Karpas-422 (cell line): ENCODE results near the gene POMP. TPM values are rescaled to one million over a fixed set of nuclear protein-coding genes. Genes with fewer than 3 reads are reported as not detected.

ENCODE experiments used
- DNase-seq: peaks from one replicate; pipeline ENCODE4 v3.0.0-alpha.2; 2015
- H2AFZ ChIP-seq: fragments of 200-600 bp; sonication (generic); 2 replicates; pipeline ENCODE4 v1.6.1; 2014; ENCODE audit warnings: antibody characterized with exemption, low read length, mixed read lengths
- H3K27ac ChIP-seq: fragments of 200-600 bp; sonication (generic); 2 replicates; pipeline ENCODE4 v1.5.1; 2014; ENCODE audit warnings: mild to moderate bottlenecking, low read length, moderate library complexity
- H3K27me3 ChIP-seq: fragments of 200-600 bp; sonication (generic); 2 replicates; pipeline ENCODE4 v1.6.1; 2014; ENCODE audit warnings: low read length, mixed read lengths
- H3K36me3 ChIP-seq: fragments of 200-600 bp; sonication (generic); 2 replicates; pipeline ENCODE4 v1.6.1; 2014; ENCODE audit warnings: low read length, mixed read lengths; ENCODE audit not compliant: insufficient read depth
- H3K4me1 ChIP-seq: fragments of 200-600 bp; sonication (generic); 2 replicates; pipeline ENCODE4 v1.6.1; 2014; ENCODE audit warnings: mild to moderate bottlenecking, low read length, mixed read lengths
- H3K4me2 ChIP-seq: fragments of 200-600 bp; sonication (generic); 2 replicates; pipeline ENCODE4 v1.6.1; 2014; ENCODE audit warnings: low read length, low read depth, mild to moderate bottlenecking; ENCODE audit not compliant: poor library complexity, severe bottlenecking
- H3K4me3 ChIP-seq: fragments of 200-600 bp; sonication (generic); 2 replicates; pipeline ENCODE4 v1.5.1; 2014; ENCODE audit warnings: mild to moderate bottlenecking, antibody characterized with exemption, low read length, mixed read lengths
- H3K79me2 ChIP-seq: fragments of 200-600 bp; sonication (generic); 2 replicates; pipeline ENCODE4 v1.6.1; 2014; ENCODE audit warnings: mild to moderate bottlenecking, low read length, mixed read lengths
- H3K9ac ChIP-seq: fragments of 200-600 bp; sonication (generic); 2 replicates; pipeline ENCODE4 v1.6.0; 2014; ENCODE audit warnings: low read length
- H3K9me2 ChIP-seq: fragments of 200-600 bp; sonication (generic), shearing (Covaris generic); replicated peaks from 2 replicates; pipeline ENCODE4 v1.6.0; 2014; ENCODE audit warnings: mild to moderate bottlenecking, low read length, moderate library complexity; ENCODE audit not compliant: insufficient read depth
- H3K9me3 ChIP-seq: fragments of 300-700, 200-600 bp; sonication (generic); 2 replicates; pipeline ENCODE4 v1.6.1; 2014; ENCODE audit warnings: low read length, mixed read lengths
- H4K20me1 ChIP-seq: fragments of 200-600 bp; sonication (generic); 2 replicates; pipeline ENCODE4 v1.6.1; 2014; ENCODE audit warnings: mild to moderate bottlenecking, antibody characterized with exemption, low read length, low read depth; ENCODE audit not compliant: insufficient read depth
- total RNA-seq: library from RNA; depleted of rRNA; stranded (reverse); fragments of >200 nt; shearing (Covaris generic); gene quantifications from 2 replicates; pipeline ENCODE4 v1.2.3, GENCODE V29; 2014; ENCODE audit warnings: low replicate concordance; rRNA removed

The POMP gene, protein sequence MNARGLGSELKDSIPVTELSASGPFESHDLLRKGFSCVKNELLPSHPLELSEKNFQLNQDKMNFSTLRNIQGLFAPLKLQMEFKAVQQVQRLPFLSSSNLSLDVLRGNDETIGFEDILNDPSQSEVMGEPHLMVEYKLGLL
- total RNA-seq = 34.4 and 57.1 TPM in 2 replicates

DNA sequence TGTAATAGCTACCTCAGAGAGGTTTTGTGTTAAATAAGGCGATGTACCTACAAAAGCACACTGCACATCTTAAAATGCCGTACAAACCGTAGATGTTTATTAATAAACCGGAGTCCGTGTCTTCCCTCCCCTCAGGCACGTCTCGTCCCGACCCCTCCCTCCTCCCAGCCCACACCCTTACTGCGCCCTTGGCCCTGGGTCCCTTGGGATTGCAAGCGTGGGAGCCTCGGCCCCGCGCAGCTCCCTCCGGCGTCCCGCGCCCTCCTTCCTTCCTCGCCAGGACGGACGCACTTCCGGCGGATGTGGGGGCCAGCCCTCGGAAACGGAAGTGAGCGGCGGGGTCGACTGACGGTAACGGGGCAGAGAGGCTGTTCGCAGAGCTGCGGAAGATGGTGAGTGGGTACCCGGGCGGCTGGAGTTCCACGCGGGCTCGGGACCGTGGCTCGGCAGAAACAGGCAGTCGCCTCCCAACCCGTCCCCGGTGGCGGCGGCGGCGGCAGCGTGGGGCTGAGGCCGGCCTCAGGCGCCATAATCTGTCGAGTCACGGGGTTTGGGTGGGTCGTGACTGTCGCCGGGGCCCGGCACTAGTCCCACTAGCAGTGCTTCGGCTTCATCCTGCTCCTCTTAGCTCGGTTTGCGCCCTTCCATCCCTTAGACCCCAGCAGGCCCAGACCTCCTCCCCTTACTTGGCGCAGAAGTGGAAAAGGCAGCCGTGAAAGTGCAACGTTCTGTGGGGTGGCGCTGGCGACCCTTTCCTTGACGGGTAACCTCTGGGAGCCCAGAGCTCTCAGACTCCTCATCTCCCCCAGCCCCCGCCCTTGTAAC, at the start of gene POMP:
TSS of gene POMP (plus strand) at position 335 of the 825 bp plus-strand sequence. CDS start at position 390, 55 bp downstream.
- peaks cover 30% of the 10 kb centered on the region for H3K4me1 ChIP-seq
- peaks cover 64% of the 10 kb centered on the region for H3K79me2 ChIP-seq
- no peaks in the 10 kb centered on the region for H3K9me3 ChIP-seq
- peak within 1 kb of the TSS; percentile 67 for H2AFZ ChIP-seq
- no peaks in the 10 kb centered on the region for H3K9me2 ChIP-seq
- no peaks in the 10 kb centered on the region for H3K27me3 ChIP-seq
- H3K27ac ChIP-seq = peak within 1 kb of the TSS; percentile 66
- H4K20me1 ChIP-seq = peaks cover 21% of the 10 kb centered on the region
- DNase-seq = peak; percentile 99
- peak within 1 kb of the TSS; percentile 88 for H3K9ac ChIP-seq
- H3K36me3 ChIP-seq = peaks cover 33% of the 10 kb centered on the region; the same call in 1 of the 2 replicates
- H3K4me2 ChIP-seq = peak within 1 kb of the TSS; percentile 96
- H3K4me3 ChIP-seq = peak within 1 kb of the TSS; percentile 91

DNA sequence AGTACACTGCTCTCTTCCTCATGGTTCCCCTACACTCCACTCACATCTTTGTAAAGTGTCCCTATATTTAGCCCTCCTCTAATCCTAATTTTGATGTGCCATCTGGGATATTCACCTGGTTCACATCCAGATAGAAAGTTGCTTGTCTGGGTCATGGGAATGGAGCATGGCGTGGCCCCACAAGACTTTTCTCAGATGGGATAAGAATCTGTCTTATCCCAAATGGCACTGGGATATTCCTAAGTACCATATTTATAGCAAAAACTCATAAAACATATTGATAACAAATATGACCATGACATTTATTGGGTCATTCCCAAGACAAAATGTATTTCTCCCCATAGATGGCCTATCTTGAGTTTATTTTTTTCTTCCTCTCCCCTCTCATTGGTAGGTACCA, 49.5 kb upstream of the POMP start:
- no peak overlapping the region for H3K4me2 ChIP-seq
- H3K36me3 ChIP-seq = no peaks in the 10 kb centered on the region
- no peak overlapping the region for H3K9ac ChIP-seq
- no peak overlapping the region for H2AFZ ChIP-seq
- H3K4me3 ChIP-seq = no peak overlapping the region
- H3K27ac ChIP-seq = no peak overlapping the region
- no peaks in the 10 kb centered on the region for H3K27me3 ChIP-seq
- DNase-seq = no peak
- no peaks in the 10 kb centered on the region for H3K9me2 ChIP-seq
- H3K4me1 ChIP-seq = no peaks in the 10 kb centered on the region
- no peaks in the 10 kb centered on the region for H4K20me1 ChIP-seq
- no peaks in the 10 kb centered on the region for H3K79me2 ChIP-seq
- no peaks in the 10 kb centered on the region for H3K9me3 ChIP-seq

DNA sequence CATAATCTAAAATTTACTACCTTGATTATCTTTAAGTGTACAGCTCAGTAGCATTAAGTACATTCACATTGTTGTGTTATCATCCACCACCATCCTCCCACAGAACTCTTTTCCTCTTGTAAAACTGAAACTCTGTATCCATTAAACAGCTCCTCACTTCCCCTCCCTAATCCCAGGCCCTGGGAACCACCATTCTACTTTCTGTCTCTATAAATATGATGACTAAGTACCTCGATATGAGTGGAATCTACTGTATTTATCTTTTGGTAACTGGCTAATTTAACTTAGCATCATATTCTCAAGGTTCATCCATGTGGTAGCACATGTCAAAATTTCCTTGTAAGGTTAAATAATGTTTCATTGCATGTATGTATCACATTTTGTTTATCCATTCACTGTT, 49.0 kb upstream of the POMP start:
- H3K4me3 ChIP-seq = no peak overlapping the region

DNA sequence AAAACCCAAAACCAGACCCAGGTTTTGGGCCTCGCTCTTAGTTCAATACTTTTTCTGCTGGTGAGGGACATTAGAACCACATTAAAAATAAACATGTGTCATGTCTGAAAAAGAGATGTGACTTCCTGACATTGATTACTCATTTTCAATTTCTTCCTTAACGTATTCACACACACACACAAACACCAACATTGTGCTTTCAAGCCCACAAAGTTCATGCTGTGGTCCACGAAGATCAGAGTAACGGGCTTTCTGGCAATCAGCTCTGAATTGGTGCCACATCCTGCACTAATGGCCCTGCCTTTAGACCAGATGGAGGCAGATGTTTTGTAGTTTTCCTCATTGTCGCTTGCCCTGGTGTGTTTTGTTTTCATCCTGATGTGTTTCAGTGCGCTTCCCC, 47.9 kb upstream of the POMP start:
- Histone ChIP-seq H3K9ac (no peak overlapping the region), H3K9me2 (no peaks in the 10 kb centered on the region), H3K27ac (no peak overlapping the region), H3K4me2 (no peak overlapping the region), H3K27me3 (no peaks in the 10 kb centered on the region), H2AFZ (no peak overlapping the region), H3K9me3 (no peaks in the 10 kb centered on the region), H4K20me1 (no peaks in the 10 kb centered on the region), H3K4me3 (no peak overlapping the region), H3K36me3 (no peaks in the 10 kb centered on the region), H3K79me2 (no peaks in the 10 kb centered on the region), H3K4me1 (no peaks in the 10 kb centered on the region)
- no peak for DNase-seq

More for the DNA sequence above, 49.0 kb upstream of the POMP start:
- no peaks in the 10 kb centered on the region for H3K9me3 ChIP-seq
- no peaks in the 10 kb centered on the region for H4K20me1 ChIP-seq
- H2AFZ ChIP-seq = no peak overlapping the region
- H3K4me1 ChIP-seq = no peaks in the 10 kb centered on the region
- no peak overlapping the region for H3K4me2 ChIP-seq
- no peak for DNase-seq
- no peaks in the 10 kb centered on the region for H3K27me3 ChIP-seq
- H3K79me2 ChIP-seq = no peaks in the 10 kb centered on the region
- H3K9me2 ChIP-seq = no peaks in the 10 kb centered on the region
- no peaks in the 10 kb centered on the region for H3K36me3 ChIP-seq
- no peak overlapping the region for H3K9ac ChIP-seq
- no peak overlapping the region for H3K27ac ChIP-seq

DNA sequence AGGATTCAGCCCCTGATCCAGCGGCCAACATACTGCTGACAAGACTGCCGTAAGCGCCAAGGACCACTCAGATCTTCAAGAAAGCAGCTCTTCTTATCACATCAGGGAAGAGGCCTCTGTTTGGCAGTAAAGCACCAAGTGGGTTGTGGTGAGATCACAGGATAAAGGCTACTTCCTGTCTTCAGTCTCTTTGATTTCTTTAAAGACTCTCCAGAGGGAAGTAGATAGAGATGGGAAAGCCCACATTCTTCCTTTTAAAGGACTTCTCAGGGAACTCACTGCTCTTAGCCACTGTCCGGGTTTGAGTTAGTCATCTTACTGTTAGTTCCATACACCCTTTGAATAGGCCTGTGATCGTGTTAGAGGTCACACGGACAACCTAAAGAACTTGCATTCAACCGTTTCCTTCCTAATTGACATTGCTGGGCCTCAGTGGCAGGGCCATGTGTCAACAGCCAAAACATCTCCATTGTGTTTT, 47.2 kb upstream of the POMP start:
- H3K9me3 ChIP-seq = no peaks in the 10 kb centered on the region
- no peaks in the 10 kb centered on the region for H3K36me3 ChIP-seq
- no peaks in the 10 kb centered on the region for H4K20me1 ChIP-seq
- no peak overlapping the region for H2AFZ ChIP-seq
- no peak for DNase-seq
- no peak overlapping the region for H3K9ac ChIP-seq
- no peak overlapping the region for H3K4me2 ChIP-seq
- H3K4me1 ChIP-seq = no peaks in the 10 kb centered on the region
- no peak overlapping the region for H3K4me3 ChIP-seq
- no peaks in the 10 kb centered on the region for H3K9me2 ChIP-seq
- no peaks in the 10 kb centered on the region for H3K79me2 ChIP-seq
- H3K27ac ChIP-seq = no peak overlapping the region
- H3K27me3 ChIP-seq = no peaks in the 10 kb centered on the region

DNA sequence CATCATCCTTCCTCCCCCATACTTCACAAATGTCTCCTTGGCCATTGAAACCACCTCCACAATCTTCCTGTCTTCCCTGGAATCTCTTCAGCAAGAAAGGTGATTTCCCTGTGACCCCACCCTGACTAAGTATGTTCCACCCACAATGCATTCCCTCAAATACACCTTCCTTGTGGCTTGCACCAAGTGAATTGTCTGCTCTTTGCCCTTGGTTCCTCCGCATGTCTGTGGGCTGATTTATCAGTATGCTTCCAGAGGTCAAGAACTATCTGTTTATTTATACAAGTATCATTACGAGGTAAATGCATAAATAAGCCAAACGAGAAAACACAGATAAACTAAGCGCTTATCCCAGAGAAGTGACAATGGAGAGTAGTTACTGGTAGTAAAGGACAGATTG, 45.4 kb upstream of the POMP start:
- no peak overlapping the region for H3K9ac ChIP-seq
- no peak overlapping the region for H3K4me2 ChIP-seq
- no peaks in the 10 kb centered on the region for H4K20me1 ChIP-seq
- H3K9me3 ChIP-seq = no peaks in the 10 kb centered on the region
- H3K79me2 ChIP-seq = no peaks in the 10 kb centered on the region
- H3K27ac ChIP-seq = no peak overlapping the region
- no peaks in the 10 kb centered on the region for H3K36me3 ChIP-seq
- H3K9me2 ChIP-seq = no peaks in the 10 kb centered on the region
- no peak for DNase-seq
- H2AFZ ChIP-seq = no peak overlapping the region
- H3K4me1 ChIP-seq = no peaks in the 10 kb centered on the region
- H3K4me3 ChIP-seq = no peak overlapping the region
- H3K27me3 ChIP-seq = no peaks in the 10 kb centered on the region

DNA sequence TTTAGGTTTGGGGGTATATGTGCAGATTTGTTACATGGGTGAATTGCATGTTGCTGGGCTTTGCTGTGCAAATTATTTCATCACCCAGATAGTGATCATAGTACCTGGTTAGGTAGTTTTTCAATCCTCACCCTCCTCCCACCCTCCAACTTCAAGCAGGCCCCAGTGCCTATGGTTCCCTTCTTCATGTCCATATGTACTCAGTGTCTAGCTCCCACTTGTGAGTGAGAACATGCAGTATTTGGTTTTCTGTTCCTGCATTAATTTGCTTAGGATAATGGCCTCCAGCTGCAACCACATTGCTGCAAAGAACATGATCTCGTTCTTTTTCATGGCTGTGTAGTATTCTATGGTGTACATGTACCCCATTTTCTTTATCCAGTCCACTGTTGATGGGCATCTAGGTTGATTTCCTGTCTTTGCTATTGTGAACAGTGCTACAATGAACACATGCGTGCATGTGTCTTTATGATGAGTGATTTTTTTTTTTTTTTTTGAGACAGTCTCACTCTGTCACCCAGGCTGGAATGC, 42.9 kb upstream of the POMP start:
- H3K4me2 ChIP-seq = no peak overlapping the region
- H3K9me3 ChIP-seq = no peaks in the 10 kb centered on the region
- DNase-seq = no peak
- H2AFZ ChIP-seq = no peak overlapping the region
- H3K9me2 ChIP-seq = no peaks in the 10 kb centered on the region
- no peak overlapping the region for H3K27ac ChIP-seq
- no peaks in the 10 kb centered on the region for H3K36me3 ChIP-seq
- H3K4me3 ChIP-seq = no peak overlapping the region
- H3K79me2 ChIP-seq = no peaks in the 10 kb centered on the region
- H3K27me3 ChIP-seq = no peaks in the 10 kb centered on the region
- H3K9ac ChIP-seq = no peak overlapping the region
- H3K4me1 ChIP-seq = no peaks in the 10 kb centered on the region
- no peaks in the 10 kb centered on the region for H4K20me1 ChIP-seq

DNA sequence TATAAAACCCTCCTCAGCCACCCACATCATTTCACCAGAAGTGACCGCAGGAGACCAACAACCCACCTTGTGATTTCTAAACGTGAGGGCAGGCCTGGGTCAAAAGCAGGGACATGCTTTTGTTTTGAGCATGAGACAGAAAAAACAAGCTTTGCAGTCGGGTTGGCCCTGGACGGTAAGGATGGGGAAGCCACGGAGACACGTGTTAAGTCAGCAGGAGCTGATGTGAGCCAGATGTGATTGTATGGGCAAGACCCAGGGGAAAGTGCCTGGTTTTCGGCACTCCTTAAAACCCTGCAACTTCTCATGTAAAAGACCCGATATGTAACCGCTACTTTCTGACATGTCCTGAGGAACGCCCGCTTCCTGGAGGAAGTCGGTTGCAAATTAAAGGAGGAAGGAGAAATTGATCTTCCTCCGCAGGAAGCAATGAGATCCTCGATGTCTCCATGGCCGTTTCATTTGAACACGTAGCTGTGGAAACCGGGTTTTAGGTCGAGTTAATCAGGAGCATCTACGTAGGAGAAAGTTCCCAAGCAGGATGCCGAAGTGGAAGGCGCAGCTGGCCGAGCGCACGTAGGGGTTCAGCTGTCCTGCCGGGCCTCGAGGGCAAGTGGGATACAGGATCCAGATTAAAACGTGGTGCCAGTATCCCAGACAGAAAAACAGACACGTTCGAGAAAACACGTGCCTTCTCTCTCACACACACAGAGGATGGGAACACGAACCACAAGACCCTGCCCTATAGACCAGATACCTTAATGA, 40.5 kb upstream of the POMP start:
- DNase-seq = no peak
- Histone ChIP-seq H3K9me3 (no peaks in the 10 kb centered on the region), H3K4me2 (no peak overlapping the region), H3K9me2 (no peaks in the 10 kb centered on the region), H3K36me3 (no peaks in the 10 kb centered on the region), H3K27me3 (no peaks in the 10 kb centered on the region), H3K79me2 (no peaks in the 10 kb centered on the region), H3K4me1 (no peaks in the 10 kb centered on the region), H3K9ac (no peak overlapping the region), H3K27ac (no peak overlapping the region), H3K4me3 (no peak overlapping the region), H4K20me1 (no peaks in the 10 kb centered on the region), H2AFZ (no peak overlapping the region)
